ENCODE measurements around the gene MAPK7.

Gene MAPK7

DNA sequence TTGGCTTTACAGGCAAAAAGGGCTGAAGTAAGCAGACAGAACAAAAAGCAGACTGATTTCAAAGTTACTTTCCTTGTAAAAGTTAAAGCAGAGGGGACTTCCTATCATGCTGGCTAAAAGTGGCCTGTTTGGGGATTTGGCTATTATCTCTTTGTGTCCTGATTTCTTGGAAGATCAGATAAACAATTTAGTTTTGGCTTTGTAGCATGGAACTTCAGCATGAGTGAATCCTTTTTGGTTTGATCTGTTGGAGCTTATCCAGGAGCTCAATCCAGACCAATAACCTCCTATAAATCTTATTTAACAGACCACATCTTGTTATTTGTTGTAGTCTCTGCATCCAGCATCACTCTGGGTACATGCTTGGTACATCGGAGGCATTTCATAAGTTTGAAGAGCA is 23.9 kb downstream of the MAPK7 start:
- DNase-seq = no peak

DNA sequence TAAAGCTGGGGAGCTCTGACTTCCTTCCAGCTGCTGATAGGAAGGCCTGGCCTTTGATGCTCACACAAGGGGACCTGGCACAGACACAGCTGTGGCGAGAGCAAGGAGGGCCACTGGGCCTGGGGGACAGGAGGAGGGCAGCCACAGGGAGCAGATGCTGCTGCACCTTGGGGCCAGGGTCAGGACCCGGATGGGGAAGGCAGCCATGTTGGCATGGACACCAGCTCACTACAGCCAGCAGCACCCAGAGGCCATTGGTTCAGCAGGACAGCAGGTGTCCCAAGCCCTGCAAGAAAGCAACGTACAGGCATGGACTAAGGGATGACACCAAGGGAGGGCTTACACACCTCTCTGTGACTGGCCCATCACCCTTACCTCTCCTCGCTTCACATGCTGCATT is 24.7 kb downstream of the MAPK7 start:
- DNase-seq = no peak

DNA sequence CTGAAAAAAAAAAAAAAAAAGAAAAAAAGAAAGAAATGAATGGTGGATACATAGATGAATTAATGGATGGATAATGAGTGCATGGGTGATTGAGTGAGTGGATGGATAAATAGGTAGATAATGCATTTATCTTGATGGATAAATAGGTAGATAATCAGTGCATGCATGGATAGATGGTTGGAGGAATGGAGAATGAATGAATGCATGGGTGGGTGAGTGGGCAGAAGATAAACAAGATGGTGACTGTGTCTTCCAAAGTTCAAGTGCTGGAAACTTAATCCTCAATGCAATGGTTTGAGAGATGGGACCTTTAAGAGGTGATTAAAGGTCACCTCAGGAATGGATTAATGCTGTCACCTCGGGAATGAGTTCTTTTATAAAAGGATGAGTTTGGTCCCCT is 26.0 kb downstream of the MAPK7 start:
- no peak for DNase-seq

DNA sequence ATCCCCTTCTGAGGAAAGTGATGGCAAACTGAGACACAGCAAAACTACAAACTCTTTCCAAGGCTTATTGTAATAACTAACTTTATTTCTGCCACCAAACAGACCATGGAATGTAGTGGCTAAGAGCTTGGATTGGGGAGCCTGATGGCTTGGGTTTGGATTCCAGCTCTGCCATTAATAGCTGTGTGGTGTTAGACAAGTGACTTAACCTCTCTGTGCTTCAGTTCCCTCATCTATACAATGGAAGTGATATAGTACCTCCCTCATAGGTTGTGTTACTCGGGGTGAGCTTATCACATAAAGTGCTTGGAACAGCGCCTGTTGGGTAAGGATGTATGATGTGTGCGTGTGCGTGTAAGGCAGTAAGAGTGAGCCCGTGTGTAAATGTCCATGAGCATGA is 26.8 kb downstream of the MAPK7 start:
- DNase-seq = no peak

DNA sequence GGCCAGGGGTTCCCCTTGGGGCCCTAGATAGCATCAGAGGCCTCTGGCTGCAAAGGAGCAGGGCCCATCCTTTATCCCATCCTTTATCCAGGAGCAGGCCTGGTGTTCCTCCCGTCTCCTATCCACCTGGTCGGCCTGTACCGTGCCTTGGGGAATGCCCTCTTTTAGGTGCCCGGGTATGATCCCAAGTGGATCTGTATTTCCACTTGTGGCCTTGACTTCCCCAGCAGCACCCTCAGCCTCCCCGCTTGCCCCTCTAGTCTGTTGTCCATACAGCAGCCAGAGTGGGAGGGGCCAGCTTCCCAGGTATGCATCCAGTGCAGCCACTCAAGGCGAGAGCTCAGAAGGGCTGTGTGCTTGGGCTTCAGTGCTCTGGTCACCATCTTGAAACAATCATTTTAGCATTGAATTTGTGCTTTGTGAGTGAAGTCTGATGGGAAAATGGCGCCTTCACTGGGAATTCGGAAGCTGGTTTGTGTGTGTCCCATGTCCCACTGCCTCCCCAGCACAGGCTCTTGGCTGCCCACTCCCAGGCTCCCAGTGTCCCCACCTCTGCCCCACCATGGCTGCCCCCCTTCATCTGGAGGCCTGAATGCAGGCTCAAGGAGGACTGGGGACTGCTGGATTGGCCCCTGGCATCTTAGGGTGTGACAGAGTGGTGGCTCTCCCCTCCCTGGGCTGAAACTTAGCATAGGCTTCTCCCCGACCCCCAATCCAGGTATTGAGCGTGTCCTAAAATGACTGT is 29.5 kb downstream of the MAPK7 start:
- DNase-seq = no peak

DNA sequence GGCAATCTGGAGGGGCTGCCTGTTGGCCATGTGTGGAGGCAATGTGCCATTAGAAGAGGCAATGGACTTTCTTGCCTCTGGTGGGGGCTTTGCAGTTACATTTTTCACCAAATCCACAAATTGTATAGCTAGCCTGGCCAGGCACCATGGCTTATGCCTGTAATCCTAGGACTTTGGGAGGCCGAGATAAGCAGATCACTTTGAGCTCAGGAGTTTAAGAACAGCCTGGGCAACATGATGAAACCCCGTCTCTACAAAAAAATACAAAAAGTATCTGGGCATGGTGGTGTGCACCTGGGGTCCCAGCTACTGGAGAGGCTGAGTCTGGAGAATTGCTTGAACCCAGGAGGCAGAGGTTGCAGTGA is 30.0 kb downstream of the MAPK7 start:
- DNase-seq = no peak

DNA sequence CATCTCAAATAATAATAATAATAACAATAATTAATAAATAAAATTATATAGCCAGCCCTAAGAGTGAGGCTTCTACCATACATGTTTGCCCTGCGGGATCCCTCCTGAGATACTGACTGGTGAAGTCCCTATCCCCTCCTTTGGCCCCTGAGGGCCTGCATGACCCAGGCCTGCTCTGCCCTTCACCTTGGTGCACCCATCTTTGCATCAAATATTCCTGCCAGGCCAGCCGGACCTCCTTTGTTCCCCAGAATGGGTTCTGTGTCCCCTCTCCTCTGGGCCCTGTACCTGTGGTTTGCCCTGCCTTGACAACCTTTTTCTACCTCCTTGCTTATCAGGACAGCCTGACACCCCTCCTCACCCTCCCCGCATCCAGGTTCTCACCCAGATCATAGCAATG is 30.8 kb downstream of the MAPK7 start:
- DNase-seq = no peak

DNA sequence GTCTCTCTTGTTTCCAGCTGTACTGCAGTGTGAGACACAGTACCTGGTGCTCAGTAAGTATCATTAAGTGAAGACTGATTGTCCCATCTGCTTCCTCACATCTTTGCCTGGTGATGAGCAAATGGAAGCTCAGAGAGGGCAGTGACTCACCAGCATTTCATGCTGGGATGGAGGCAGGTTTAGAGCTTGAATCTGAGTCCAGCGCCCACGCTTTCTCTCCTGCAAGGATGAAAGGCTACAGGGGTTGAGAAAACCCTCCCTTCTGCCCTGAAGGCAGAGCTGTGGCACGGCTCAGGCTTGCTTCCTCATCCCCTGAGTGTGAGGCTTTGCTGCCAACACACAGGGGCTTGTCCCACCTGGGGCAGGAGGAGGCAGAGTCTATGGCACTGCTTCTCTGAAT is 31.2 kb downstream of the MAPK7 start:
- no peak for DNase-seq

DNA sequence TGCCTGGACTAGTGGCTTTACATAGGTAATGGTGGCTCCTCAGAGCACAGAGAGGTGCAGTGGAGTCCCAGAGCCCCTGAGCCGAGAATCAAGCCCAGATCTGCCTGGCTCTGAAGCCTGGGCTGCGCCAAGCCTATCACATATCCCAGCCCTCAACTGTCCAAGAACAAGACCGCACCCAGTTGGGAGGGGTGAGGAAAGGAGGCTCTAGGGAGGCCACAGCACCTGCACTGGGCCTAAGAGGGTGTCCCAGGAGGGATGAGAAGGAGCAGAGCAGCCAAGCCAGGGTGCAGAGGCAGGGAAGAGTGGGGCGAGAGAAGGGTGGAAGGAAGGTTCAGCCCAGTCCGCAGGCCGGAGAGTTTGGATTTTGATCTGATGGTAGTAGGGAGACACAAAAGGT is 31.8 kb downstream of the MAPK7 start:
- DNase-seq = no peak

DNA sequence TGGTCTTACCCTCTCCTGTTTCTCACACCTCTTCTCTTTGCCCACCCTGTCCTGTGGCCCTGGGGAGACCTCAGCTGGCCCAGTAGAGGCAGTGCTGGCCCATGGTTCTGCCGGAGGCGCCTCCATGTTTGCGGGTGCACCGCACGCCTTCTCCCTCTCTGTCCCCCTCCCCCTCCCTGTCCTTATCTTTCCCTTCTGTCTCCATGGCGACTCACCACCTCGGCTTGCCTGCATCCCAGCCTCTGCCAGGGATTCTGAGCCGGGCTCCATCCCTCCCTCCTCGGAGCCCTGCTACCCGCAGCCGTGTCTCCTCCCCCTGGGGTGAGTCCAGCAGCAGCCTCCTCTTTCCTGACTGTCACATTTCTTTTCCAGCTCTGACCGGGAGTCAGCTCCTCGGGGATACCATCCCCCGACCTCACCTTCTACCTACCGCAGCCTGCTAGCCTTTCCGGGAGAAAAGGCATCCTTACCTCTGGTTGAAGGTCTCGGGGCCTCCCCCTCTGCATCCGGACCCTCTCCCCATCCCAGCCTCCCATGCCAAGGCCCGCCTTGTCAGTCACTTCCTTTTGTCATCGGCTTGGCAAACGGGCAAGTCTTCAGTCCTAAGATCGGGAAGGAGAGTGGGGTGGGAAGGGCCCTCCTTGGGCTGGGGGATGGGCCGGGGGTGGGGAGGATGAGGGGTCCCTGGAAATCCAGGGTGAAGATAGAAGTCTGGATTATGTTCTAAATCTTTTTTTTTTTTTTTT is 32.8 kb downstream of the MAPK7 start, which contains the start of gene RNF112:
RNF112 (plus strand) TSS at position 358 of the 746 bp plus-strand sequence; CDS start at position 535, 177 bp downstream.
- DNase-seq = no peak

DNA sequence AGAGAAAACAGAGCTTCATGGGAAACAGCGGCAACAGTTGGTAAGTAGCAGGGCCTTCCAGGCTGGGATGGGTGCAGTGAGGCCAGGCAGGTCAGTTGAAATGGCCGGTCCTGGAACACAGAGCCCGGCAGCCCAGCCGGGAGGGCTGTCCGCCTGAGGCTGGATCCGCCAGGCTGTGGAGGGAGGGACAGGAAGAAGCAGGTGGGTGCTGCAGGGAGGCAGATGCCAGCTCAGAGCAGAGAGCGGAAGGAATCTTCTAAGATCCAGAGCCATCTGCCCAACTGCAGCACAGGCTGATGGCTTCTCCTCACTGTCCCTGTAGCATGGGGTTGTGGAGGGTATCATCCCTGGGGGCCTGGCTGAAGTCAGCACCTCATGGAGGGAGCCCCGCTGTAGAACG is 33.3 kb downstream of the MAPK7 start:
- no peak for DNase-seq

DNA sequence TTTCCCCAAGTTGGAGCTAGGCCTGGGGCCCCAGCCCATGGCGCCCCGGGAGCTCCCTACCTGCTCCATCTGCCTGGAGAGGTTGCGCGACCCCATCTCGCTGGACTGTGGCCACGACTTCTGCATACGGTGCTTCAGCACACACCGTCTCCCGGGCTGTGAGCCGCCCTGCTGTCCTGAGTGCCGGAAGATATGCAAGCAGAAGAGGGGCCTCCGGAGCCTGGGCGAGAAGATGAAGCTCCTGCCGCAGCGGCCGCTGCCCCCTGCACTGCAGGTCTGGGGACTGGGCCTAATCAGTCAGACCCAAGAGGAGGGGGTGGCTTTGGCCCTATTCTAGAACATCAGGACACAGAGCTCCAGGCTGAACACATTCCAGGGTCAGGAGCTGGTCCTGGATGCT is 34.2 kb downstream of the MAPK7 start:
- no peak for DNase-seq

DNA sequence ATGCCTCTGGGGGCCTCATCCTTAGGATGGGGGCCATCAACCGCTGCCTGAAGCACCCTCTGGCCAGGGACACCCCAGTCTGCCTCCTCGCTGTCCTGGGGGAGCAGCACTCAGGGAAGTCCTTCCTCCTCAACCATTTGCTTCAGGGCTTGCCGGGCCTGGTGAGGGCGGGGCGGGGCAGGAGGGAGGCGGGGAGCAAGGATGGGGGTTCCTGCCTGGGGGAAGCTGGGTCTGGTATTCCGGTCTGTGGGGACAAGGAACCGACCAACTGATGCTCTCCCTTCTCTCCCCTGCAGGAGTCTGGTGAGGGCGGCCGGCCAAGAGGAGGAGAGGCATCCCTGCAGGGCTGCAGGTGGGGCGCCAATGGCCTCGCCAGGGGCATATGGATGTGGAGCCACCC is 34.7 kb downstream of the MAPK7 start:
- no peak for DNase-seq

DNA sequence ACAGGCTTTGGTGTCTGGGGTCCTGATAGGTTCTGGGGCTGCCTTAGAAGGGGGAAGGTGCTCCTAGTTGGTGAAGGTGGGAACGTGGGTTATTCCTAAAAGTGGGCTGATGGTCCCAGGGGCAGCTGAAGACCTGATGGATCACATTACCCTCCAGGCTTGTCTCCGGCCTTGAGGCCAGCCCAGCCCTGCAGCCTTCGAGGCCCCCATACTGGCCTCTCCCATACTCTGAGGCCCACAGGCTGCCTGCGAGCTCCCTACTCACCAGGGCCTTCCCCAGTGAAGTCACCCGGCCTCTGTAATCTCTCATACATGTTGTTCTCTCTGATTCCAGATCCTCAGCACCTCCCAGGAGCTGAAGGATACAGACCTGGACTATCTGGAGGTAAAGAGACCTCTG is 35.5 kb downstream of the MAPK7 start:
- DNase-seq = no peak

DNA sequence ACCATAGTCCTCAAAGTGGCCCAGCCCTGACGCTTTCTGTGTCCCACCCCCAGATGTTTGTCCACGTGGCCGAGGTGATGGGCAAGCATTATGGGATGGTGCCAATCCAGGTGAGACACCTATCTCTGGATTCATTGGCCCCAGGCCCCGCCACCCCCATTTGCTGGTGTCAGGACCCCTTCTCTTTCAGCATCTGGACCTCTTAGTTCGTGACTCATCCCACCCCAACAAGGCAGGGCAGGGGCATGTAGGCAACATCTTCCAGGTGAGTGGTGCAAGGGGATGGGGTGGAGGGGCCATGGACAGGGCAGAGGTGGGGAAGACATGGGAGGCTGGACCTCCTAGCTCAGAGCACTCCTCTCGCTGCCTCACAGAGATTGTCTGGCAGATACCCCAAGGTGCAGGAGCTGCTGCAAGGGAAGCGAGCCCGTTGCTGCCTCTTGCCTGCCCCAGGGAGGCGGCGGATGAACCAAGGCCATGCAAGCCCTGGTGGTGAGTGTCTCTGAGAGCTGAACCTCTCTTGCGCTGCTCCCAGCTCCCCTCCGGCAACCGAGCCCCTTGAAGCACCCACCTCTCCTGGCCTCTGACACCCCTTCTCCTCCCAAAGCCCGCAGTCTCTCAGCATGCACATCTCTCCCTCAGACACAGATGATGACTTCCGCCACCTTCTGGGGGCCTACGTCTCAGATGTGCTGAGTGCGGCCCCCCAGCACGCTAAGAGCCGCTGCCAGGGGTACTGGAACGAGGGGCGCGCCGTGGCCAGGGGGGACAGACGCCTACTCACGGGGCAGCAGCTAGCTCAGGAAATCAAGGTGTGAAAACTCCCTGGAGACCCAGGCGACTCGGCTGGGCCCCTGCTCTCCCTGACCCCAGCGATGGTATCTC is 36.3 kb downstream of the MAPK7 start:
- DNase-seq = no peak

DNA sequence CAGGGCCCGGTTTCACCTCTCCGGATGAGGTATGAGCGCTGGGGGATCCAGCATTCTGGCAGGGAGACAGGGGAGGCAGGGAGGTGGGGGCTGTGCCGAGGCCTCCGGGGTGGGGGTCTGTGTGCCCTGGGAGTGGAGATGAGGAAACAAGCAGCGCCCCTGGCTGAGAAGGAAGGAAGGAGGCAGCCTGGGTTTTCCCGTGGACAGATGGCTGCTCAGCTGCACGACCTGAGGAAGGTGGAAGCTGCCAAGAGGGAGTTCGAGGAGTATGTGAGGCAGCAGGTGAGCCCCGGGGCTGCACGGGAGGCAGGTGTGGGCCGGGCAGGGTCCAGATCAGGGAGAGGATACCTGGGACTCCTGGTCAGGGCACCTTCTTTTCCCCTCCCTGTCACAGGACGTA is 37.0 kb downstream of the MAPK7 start:
- no peak for DNase-seq

DNA sequence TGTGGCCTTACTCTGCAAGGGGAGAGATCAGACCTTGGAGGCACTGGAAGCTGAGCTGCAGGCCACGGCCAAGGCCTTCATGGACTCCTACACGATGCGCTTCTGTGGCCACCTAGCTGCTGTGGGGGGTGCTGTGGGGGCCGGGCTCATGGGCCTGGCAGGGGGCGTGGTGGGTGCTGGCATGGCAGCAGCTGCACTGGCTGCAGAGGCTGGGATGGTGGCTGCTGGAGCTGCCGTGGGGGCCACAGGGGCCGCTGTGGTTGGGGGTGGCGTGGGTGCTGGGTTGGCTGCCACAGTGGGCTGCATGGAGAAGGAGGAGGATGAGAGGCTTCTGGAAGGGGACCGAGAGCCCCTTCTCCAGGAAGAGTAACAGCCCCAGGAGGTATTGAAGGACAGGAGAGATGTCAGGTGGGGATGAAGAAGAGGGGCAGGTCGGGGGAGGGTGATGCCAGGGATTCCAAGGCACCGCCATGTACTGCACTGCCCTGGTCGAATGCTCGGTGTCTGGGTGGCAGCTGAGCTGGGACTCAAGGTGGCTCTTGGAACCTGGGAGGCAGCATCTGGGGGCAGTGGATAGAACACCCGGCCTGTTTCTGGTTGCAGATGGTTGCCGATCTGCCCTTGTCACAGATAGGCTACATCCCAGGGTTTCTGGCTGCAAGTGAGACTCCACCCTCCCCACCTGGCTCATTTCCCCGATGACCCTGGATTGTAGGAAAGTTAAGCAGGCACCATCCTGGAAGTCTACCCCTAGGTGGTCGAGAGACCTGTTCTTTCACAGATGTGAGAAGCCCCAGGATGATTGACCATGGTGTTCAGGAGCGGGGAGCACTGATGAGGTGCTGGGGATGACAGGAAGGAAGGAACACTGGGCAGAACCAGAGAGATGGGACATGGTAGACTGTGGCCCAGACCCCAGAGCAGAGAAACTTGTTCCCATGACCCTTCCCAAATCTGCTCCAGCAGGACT is 37.8 kb downstream of the MAPK7 start:
- DNase-seq = no peak

DNA sequence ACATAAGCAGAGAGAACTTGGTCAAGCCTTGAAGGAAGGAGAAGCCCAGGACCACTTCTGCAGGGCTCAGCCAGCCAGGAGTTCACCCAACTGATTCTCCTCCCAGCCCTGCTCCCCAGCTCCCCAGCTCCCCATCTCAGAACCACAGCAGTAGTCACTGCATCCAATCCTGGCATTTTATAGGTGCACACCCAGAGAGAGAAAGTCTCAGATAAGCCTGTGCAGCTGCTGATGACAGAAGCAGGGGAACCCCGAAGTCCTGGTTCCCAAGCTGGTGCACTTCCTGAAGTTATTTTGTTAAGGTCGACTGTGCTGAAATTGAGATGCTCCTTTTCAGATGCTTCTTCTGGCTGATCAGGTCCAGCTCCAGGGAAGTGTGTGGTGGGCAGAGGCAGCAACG is 39.3 kb downstream of the MAPK7 start:
- DNase-seq = no peak

DNA sequence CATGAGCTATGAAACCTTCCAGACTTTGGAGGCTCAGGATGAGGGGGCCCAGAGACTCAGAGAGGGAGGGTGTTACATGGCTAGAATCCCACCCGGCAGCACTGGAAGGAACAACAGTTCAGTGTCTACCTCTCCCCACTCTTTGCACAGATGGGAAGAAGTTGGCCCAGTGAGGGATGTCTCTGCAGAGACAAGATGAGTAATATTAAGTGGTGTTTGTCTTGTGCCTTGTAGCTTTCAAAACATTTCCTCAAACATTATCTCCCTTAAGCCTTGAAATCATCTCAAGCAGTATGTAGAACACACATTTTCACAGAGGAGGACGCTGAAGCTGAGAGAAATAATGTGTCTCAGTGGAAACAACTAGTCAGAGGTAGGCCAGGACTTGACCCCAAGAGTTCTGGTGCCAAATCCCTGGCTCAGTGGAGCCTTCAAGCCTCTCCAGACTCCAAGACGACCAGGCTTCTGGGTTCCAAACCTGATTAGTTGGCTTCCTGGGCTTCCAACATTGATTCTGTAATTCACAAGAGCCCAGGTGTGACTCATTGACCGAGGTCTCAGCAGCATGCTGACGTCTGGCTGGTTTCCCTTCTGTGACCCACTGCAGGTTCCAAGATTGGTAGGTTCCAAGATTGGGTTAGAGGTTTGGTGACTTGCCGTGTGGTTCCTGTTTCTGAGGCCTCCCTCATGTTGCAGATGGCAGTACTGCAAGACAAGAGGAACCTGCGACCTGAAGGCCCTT is 40.1 kb downstream of the MAPK7 start:
- DNase-seq = peak; percentile 20

DNA sequence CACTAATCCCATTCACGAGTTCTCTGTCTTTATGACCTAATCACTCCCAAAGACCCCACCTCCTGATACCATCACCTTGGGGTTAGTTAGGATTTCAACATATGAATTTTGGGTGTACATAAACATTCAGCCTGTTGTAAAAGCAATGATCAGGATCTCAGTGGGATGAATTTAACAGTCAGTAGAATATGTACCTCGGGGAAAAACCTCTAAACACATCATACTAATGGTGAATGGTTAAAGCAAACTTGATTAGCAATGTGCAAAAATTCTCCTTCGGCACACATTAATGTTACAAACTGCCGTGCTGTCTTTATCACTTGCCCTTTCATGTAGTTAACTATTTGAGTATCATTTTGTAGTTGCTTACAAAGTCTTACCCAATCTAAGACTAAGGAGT is 42.9 kb downstream of the MAPK7 start:
- no peak for DNase-seq

DNA sequence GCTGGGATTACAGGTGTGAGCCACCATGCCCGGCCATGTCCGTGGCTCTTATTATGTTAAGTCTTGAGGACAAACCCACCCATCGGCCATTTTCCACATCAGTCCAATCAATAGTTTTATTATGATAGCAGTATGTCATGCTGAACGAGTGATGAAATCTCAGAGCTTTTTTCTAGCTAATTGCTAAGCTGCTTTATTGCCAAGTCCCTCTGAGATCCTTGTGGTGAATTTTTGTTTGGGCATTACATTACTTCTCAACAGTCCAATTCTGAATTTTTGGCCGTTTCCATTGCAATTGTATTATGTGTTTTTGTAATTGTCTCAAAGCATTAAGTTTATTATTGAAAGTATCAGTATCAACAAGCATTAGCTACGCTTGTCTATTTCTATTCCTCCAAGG is 43.6 kb downstream of the MAPK7 start:
- no peak for DNase-seq

All from activated CD4-positive, alpha-beta T cell treated with anti-CD3 and anti-CD28 coated beads, Interleukin-2, Interleukin-6, amounts not matched to agents 100 ng/mL and 50 ng/mL, durations not matched to agents 16 hours and 8 hours (primary cell).